ENCODE measurements around the gene ZNF497. TPM values are rescaled to one million over a fixed set of nuclear protein-coding genes. Genes with fewer than 3 reads are reported as not detected.

ZNF497 gene
- total RNA-seq, 6 experiments from 2014 or later, result 0.73 to 3.1 (median 1.7) TPM

- peak; percentile 92 to 96 (median 94) for ATAC-seq
- Histone ChIP-seq H3K4me1 (peaks cover 0 to 32% (median 5%) of the 10 kb centered on the region in 4 donors), H3K4me3 (peak within 1 kb of the TSS; percentile 76 to 99 (median 91)), H3K36me3 (no peaks in the 10 kb centered on the region), H3K9me3 (no peaks in the 10 kb centered on the region), H3K27ac (peak within 1 kb of the TSS; percentile 76 to 91 (median 90)), H3K27me3 (no peaks in the 10 kb centered on the region)
- intact Hi-C loops (cut with DNase I), result no loop called here
- under 1% methylated on average over 37 of the region's 62 CpGs for WGBS (ENCODE audit: insufficient coverage, low coverage, low lambda C conversion rate, missing lambda C conversion rate)
- TF ChIP-seq POLR2A (IDR thresholded peaks at IDR 0.05) (peak; percentile 79), CTCF (IDR thresholded peaks at IDR 0.05) (no peak)
- DNase-seq, result peak; percentile 98 to 99 (median 98)
Observed at GRCh38 chr19:58326914-58327726, 35.4 kb downstream of the ZNF497 start, which contains the start of gene ZSCAN22. Gene ZSCAN22 (plus strand): TSS chr19:58326994. CDS start chr19:58334803, 7,809 bp downstream.

- no peak for TF ChIP-seq POLR2A (IDR thresholded peaks at IDR 0.05)
- no peak for TF ChIP-seq CTCF (IDR thresholded peaks at IDR 0.05)
- peak overlapping the region in 2 of 3 donors; percentile 76 to 90 for H3K27ac ChIP-seq
- ATAC-seq, result peak; percentile 2 to 9 (median 6)
- H3K4me3 ChIP-seq, result peak overlapping the region; percentile 76 to 99 (median 91)
- H3K36me3 ChIP-seq, result no peaks in the 10 kb centered on the region
- no peak for DNase-seq
- H3K4me1 ChIP-seq, result peaks cover 0 to 32% (median 5%) of the 10 kb centered on the region in 4 donors
- H3K27me3 ChIP-seq, result no peaks in the 10 kb centered on the region
- WGBS (ENCODE audit: insufficient coverage, low coverage, low lambda C conversion rate, missing lambda C conversion rate), result 10% methylated on average over 9 of the region's 9 CpGs
- H3K9me3 ChIP-seq, result no peaks in the 10 kb centered on the region
- intact Hi-C loops (cut with DNase I), result no loop called here
Observed at GRCh38 chr19:58326501-58326913, 36.0 kb downstream of the ZNF497 start.

- Histone ChIP-seq H3K4me1 (peaks cover 0 to 24% (median 5%) of the 10 kb centered on the region in 4 donors), H3K9me3 (no peaks in the 10 kb centered on the region), H3K36me3 (no peaks in the 10 kb centered on the region), H3K4me3 (no peak overlapping the region), H3K27me3 (no peaks in the 10 kb centered on the region), H3K27ac (no peak overlapping the region)
- 91% methylated on average over 4 of the region's 6 CpGs for WGBS (ENCODE audit: insufficient coverage, low coverage, low lambda C conversion rate, missing lambda C conversion rate)
- ATAC-seq, result no peak
- DNase-seq, result no peak
- TF ChIP-seq CTCF (IDR thresholded peaks at IDR 0.05) (no peak), POLR2A (IDR thresholded peaks at IDR 0.05) (no peak)
- intact Hi-C loops (cut with DNase I), result no loop called here
Observed at GRCh38 chr19:58325311-58326022, 37.1 kb downstream of the ZNF497 start.

- DNase-seq (no peak), ATAC-seq (no peak)
- H3K4me3 ChIP-seq, result no peak overlapping the region
- H3K4me1 ChIP-seq, result no peaks in the 10 kb centered on the region
- H3K9me3 ChIP-seq, result no peaks in the 10 kb centered on the region
- H3K27ac ChIP-seq, result no peak overlapping the region
- H3K36me3 ChIP-seq, result peaks cover 0 to 10% (median 2%) of the 10 kb centered on the region in 4 donors
- intact Hi-C loops (cut with DNase I), result no loop called here
- no peak for TF ChIP-seq POLR2A (IDR thresholded peaks at IDR 0.05)
- TF ChIP-seq CTCF (IDR thresholded peaks at IDR 0.05), result no peak
- no peaks in the 10 kb centered on the region for H3K27me3 ChIP-seq
- WGBS (ENCODE audit: insufficient coverage, low coverage, low lambda C conversion rate, missing lambda C conversion rate), result 60% methylated on average over 1 of the region's 10 CpGs
Observed at GRCh38 chr19:58319241-58319640, 43.3 kb downstream of the ZNF497 start.

Measured in right lobe of liver (tissue), 6 donors.